Measurements from ENCODE around the gene SFMBT2.

DNA sequence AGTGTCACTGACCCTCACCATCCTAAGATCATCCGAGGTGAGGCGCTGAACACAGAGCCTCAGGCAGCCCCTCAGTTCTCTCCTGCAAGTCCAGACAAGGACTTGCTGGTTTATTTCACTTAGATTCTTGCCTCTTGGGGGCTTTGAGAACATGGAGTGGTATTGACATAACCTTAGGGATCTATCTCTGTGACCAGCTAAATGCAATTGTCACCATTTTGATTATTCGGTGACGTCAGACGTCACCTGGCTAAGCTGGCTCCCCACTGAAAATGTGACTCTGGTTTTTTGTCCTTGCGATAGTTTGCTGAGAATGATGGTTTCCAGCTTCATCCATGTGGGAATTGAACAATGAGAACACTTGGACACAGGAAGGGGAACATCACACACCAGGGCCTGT is 49.2 kb upstream of the SFMBT2 start:
- no peak for TF ChIP-seq CTCF (IDR thresholded peaks at IDR 0.05)
- no peak for TF ChIP-seq ZFX (IDR thresholded peaks at IDR 0.05; ENCODE audit: borderline replicate concordance)
